Omental fat pad (tissue), 4 donors: ENCODE data around the gene KLK6. TPM values are rescaled to one million over a fixed set of nuclear protein-coding genes. Genes with fewer than 3 reads are reported as not detected.

Experiments used
- ATAC-seq: fragments of 150-250 bp; one replicate; pipeline ENCODE4 v1.9.1; 2016; ENCODE audit warnings: mild to moderate bottlenecking, moderate library complexity; ENCODE audit not compliant: low FRiP score
- DNase-seq: peaks from one replicate; pipeline ENCODE4 v3.0.0-alpha.2; 2019; ENCODE audit warnings: low spot score
- CTCF ChIP-seq, 3 donors: fragments of 450-650 bp; IDR thresholded peaks; one replicate each; pipeline ENCODE4 v1.5.1; 2016 to 2017; ENCODE audit warnings: antibody characterized with exemption in 3 of 3, mild to moderate bottlenecking in 3 of 3, moderate library complexity in 2 of 3
- total RNA-seq, 4 donors: library from RNA; depleted of rRNA; stranded (reverse); fragments of >200 nt; gene quantifications; one replicate each; pipeline ENCODE4 v1.1.0, GENCODE V29; 2016

KLK6 gene
- total RNA-seq, 4 donors from 2014 or later, result not detected

- DNase-seq (no peak), ATAC-seq (no peak)
- no peak for TF ChIP-seq CTCF (IDR thresholded peaks at IDR 0.05)
Observed at GRCh38 chr19:50924586-50924985, 44.8 kb downstream of the KLK6 start.

GRCh38 chr19:50922317-50922853, 47.0 kb downstream of the KLK6 start:
- ATAC-seq (peak; percentile 93), DNase-seq (peak; percentile 42)
- TF ChIP-seq CTCF (IDR thresholded peaks at IDR 0.05), result peak in 2 of 3 donors; percentile 4 to 47

GRCh38 chr19:50921426-50922316, 47.7 kb downstream of the KLK6 start:
- DNase-seq, result no peak
- ATAC-seq, result no peak
- TF ChIP-seq CTCF (IDR thresholded peaks at IDR 0.05), result no peak

- DNase-seq (no peak), ATAC-seq (no peak)
- no peak for TF ChIP-seq CTCF (IDR thresholded peaks at IDR 0.05)
Observed at GRCh38 chr19:50916069-50916468, 53.3 kb downstream of the KLK6 start.

GRCh38 chr19:50912727-50913716, 56.4 kb downstream of the KLK6 start:
- TF ChIP-seq CTCF (IDR thresholded peaks at IDR 0.05), result no peak
- DNase-seq (no peak), ATAC-seq (no peak)

GRCh38 chr19:50912102-50912599, 57.2 kb downstream of the KLK6 start:
- ATAC-seq, result no peak
- no peak for TF ChIP-seq CTCF (IDR thresholded peaks at IDR 0.05)
- DNase-seq, result no peak
